NOMO-1 (cell line): ENCODE data around the gene ZNF428.
"Not testable (repeated sequence)": the region's sequence is repeated elsewhere in the genome, so short reads cannot be mapped to it uniquely, and the experiment has no call there.

Experiments used
- DNase-seq, 2 experiments: peaks; one replicate each; lab custom pipeline; 2025; ENCODE audit not compliant: unreplicated experiment in 2 of 2; lab: John Stamatoyannopoulos, UW

The ZNF428 gene

GRCh38 chr19:43640424-43640757 lies 21.0 kb upstream of the ZNF428 start:
- DNase-seq, result no peak

- no peak for DNase-seq
Observed at GRCh38 chr19:43639519-43640423, 20.3 kb upstream of the ZNF428 start, which contains the start of gene CADM4. TSS of gene CADM4 (minus strand) at chr19:43639850. CDS start at chr19:43639790, 60 bp downstream.

GRCh38 chr19:43638995-43639518 lies 19.6 kb upstream of the ZNF428 start:
- DNase-seq, result no peak

GRCh38 chr19:43638214-43638994 lies 19.0 kb upstream of the ZNF428 start:
- no peak for DNase-seq

- no peak for DNase-seq
Observed at GRCh38 chr19:43636121-43636683, 16.8 kb upstream of the ZNF428 start.

- not testable (repeated sequence) for DNase-seq
Observed at GRCh38 chr19:43635561-43635940, 16.1 kb upstream of the ZNF428 start.

- no peak for DNase-seq
Observed at GRCh38 chr19:43634872-43635560, 15.6 kb upstream of the ZNF428 start.

GRCh38 chr19:43634506-43634871 lies 15.1 kb upstream of the ZNF428 start:
- no peak for DNase-seq

DNA sequence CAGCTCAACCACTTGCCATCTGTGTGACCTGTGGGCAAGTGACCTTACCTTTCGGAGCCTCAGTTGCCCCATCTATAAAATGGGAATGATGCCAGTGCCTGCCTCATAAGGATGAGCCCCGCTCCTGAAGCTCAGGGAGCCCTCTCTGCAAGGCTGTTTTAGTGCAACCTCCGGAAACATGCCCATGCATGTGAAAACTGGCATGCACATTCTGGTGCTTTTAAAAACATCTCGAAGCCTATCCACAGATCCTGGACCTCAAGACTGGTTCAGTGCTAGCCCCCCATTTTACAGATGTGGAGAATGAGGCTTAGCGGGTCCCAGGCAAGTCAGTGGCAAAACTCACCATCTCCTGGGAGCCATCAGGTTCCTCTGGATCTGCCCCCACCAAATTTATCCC lies 14.6 kb upstream of the ZNF428 start:
- no peak for DNase-seq

GRCh38 chr19:43633520-43633919 lies 14.1 kb upstream of the ZNF428 start:
- DNase-seq, result no peak

DNA sequence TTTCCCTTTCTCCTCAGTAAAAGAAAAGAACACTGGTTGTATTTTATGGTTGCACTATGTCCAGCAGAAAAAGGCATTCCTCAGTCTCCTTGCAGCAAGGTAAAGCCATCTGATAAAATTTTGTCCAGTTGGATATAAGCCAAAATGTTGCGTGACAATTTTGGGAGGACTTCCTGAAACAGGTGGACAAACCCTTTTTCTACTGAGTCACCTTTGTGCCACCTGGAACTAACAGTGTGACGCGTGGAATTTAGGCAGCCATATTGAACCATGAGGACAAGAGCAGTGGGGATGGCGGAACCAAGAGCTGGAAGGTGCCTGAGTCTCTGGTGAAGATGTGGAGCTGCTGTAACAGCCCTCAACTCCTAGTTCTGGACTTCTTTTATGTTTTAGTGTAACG lies 12.1 kb upstream of the ZNF428 start:
- no peak for DNase-seq

DNA sequence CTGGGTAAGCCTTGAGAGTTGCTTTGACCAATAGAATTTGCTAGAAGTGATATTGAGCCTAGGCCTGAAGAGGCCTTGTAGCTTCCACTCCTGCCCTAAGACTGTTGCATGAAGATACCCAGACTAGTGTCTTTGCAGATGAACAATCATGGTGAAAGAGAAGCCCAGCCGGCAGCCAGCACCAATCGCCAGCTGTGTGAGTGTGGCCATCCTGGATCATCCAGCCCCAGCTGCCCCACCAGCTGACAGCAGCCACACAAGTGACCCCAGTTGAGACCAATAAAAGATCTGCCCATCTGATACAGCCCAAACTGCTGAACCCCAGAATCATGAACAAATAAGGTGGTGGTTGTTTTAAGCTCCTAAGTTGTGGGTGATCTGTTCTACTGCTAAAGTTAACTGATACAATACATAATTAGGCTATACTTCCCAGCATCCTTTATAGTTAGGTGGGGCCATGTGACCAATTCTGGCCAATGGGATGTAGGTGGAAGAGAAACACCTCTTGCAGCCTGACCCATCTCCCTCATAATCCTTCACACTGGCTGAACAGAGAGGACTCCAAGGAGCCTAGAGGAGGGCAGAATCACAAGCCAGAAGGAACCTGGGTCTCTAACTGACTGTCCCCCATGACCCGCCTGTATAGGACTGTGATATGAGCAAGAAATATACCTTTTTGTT lies 9.4 kb upstream of the ZNF428 start:
- no peak for DNase-seq

- no peak for DNase-seq
Observed at GRCh38 chr19:43626838-43627237, 7.4 kb upstream of the ZNF428 start.

GRCh38 chr19:43625918-43626579 lies 6.6 kb upstream of the ZNF428 start:
- no peak for DNase-seq

DNA sequence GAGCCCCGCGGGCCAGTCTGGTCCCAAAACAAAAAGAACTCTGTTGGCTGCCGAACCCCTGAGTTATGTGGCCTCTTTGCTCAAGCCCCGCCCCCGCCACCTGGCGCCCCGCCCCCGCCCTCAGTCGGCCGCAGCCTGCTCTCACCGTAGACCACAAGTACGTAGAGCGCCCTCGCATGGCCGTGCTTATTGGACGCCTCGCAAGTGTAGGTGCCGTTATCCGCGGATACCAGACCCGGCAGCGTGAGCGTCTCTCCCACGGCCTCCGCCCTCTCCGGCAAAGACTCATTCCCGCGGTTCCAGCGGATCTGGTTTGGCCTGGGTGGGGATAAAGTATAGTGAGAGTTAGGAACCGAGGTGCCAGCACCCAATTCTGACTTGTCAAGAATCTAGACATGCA lies 5.5 kb upstream of the ZNF428 start:
- peak in 1 of 2 experiments; percentile 13 for DNase-seq

GRCh38 chr19:43623889-43624670 lies 4.7 kb upstream of the ZNF428 start:
- no peak for DNase-seq

GRCh38 chr19:43622956-43623355 lies 3.5 kb upstream of the ZNF428 start:
- DNase-seq, result no peak

- no peak for DNase-seq
Observed at GRCh38 chr19:43622070-43622469, 2.6 kb upstream of the ZNF428 start.
